AG09319 (cell line): ENCODE results near the gene MT1B.

Experiments
- DNase-seq: peaks from one replicate; pipeline ENCODE4 v3.0.0-alpha.2; 2010; ENCODE audit warnings: low read depth; ENCODE audit errors: extremely low read depth
- CTCF ChIP-seq: IDR thresholded peaks from 2 replicates; pipeline ENCODE4 v1.5.1; 2011; ENCODE audit warnings: low read depth, mild to moderate bottlenecking, inconsistent platforms, low read length, moderate library complexity

Gene MT1B

GRCh38 chr16:56681939-56682702 lies 30.4 kb downstream of the MT1B start, which contains the start of gene MT1X:
Gene MT1X (plus strand): TSS chr16:56682470. CDS start chr16:56682541, 71 bp downstream.
- TF ChIP-seq CTCF = no peak
- DNase-seq = peak; percentile 63

GRCh38 chr16:56682703-56683397 lies 31.2 kb downstream of the MT1B start:
- no peak for TF ChIP-seq CTCF
- no peak for DNase-seq

DNA sequence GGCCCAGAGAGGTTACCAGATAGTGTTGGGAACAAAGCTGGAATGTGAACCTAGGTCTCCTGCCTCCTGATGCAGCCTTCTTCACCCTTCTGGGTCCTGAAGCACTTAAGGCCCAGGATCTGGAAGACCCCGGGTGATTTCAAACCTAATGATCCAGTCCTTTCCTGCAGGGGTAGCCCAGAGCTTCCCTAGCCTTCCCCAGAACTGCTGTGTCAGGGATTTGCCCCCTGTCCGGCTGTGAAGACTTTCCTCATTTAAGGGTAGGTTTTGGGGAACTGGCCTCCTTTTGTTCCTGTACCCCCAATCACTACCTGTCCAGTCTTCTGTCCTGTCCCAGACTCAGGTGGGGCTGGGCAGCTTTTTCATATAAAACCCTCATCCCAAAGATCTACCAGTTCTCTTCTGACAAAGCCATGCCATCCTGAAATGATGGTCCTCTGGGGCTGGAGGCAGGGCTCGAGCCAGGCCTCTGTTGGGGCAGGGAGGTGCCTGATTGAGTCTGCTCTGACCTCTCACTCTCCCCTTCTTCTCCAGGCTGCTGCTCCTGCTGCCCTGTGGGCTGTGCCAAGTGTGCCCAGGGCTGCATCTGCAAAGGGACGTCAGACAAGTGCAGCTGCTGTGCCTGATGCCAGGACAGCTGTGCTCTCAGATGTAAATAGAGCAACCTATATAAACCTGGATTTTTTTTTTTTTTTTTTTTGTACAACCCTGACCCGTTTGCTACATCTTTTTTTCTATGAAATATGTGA lies 31.9 kb downstream of the MT1B start:
- no peak for TF ChIP-seq CTCF

GRCh38 chr16:56684256-56684925 lies 32.7 kb downstream of the MT1B start:
- no peak for TF ChIP-seq CTCF
- no peak for DNase-seq

More for the DNA sequence above, 31.9 kb downstream of the MT1B start:
- no peak for DNase-seq

DNA sequence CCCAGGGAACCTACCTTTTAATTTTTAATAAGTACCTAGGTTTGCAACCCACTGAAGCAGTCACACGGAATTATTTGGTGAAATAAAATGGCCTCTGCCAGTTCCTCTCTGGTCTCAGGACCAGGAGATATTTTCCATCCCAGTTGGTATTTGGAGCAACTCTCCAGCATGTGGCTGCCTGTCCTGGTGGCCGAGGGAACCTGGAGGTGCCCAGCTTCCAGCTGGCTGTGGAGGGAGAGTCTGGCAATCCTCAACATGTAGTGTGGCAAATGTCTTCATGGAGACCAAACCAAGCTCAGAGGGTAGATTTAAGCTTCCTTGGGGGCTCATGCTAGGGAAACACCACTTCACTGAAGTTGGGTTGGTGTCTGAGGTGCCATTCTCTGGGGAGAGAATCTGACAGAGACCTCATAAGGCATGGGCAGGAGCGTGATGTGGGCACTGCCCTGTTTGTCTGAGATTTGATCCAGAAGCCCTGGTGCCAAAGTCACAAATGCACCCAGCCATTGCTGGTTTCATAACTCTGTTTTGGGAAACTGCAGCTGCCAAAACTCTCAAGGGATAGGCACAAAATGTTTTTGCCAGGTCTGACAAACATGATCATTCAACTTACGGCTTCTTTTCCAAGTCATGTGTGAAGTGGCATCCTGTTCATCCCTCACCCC lies 33.4 kb downstream of the MT1B start:
- DNase-seq = no peak
- no peak for TF ChIP-seq CTCF

GRCh38 chr16:56686758-56687157 lies 35.1 kb downstream of the MT1B start:
- TF ChIP-seq CTCF = no peak

More at GRCh38 chr16:56686758-56687157, 35.1 kb downstream of the MT1B start:
- DNase-seq = no peak
